Renal cortex interstitium (tissue), 11 donors: Measurements from ENCODE around the gene SLC29A1. TPM values are rescaled to one million over a fixed set of nuclear protein-coding genes. Genes with fewer than 3 reads are reported as not detected.

ENCODE experiments used
- DNase-seq, 11 donors: peaks; one replicate each; pipeline ENCODE4 v3.0.0-alpha.2; 2013; ENCODE audit warnings: low read depth in 9 of 11, low spot score in 4 of 11; ENCODE audit errors: extremely low read depth in 1 of 11
- polyA plus RNA-seq, 3 donors: library from polyadenylated mRNA; unstranded; fragments of 120-200 nt; gene quantifications; one replicate each; pipeline ENCODE4 v1.2.1, GENCODE V29; 2013; ENCODE audit not compliant: insufficient read length in 3 of 3

Gene SLC29A1
- polyA plus RNA-seq, 3 donors: 29.5 to 36.6 (median 34.3) TPM

DNA sequence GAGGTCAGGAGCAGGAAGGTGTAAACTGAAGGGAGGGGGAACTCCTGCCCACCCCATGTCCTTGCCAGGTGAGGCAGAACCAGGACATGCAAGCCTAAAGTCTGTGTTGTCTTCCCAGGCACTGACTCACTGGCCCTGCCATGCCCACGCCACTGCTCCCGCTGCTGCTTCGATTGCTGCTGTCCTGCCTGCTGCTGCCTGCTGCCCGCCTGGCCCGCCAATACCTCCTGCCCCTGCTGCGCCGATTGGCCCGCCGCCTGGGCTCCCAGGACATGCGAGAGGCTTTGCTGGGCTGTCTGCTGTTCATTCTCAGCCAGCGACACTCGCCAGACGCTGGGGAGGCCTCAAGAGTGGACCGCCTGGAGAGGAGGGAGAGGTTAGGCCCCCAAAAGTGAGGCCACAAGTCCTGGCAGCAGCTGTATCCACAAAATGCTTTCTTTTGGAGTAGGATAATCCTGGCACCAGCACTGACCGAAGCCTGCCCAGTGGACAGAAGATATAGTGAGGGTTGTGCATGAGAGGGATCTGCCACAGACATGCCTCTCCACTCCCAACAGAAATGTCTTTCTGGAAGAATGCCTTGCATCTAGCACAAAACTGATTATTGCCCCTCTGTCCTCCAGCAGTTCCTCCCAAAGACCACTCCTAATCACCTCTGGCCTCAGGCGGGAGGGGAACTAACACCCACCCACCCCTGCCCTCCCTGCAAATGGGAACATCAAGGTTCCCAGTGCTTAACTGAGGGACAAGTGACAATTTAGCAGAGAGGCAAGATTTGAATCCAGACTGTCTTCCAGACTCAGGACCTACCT lies 5.9 kb upstream of the SLC29A1 start:
- DNase-seq: no peak

DNA sequence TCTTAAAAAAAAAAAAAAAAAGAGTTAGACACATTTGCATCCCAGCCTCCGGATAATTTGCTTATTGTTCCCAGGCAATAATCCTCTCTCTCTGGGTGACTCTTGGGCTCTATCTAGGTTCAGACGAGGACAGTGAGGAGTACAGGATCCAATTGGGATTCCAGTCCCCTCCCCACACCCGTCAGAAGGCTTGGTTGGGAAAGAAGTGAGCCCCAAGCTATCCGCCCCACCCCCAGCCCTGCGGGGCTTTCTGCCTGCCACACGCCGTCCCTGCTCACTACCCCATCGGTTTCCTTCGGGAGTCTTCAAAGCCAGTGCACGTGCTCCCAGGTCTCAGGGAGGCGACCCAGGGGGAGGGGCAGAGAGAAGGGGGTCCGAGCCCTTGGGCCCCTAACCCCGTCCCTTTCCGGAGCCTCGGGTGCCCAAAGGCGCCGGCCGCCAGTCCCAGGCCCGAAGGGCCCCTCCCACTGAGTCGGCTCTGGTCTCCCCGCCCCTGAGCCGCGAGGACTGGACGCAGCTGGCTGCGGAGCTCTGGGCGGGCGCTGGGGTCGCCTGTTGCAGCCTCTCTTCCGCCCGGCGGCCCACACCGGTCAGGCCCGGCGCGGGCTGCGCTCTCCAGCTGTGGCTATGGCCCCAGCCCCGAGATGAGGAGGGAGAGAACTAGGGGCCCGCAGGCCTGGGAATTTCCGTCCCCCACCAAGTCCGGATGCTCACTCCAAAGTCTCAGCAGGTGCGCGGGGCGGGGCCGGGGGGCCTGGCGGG lies 4.2 kb upstream of the SLC29A1 start:
- peak in 9 of 11 donors; percentile 71 to 91 (median 86) for DNase-seq

DNA sequence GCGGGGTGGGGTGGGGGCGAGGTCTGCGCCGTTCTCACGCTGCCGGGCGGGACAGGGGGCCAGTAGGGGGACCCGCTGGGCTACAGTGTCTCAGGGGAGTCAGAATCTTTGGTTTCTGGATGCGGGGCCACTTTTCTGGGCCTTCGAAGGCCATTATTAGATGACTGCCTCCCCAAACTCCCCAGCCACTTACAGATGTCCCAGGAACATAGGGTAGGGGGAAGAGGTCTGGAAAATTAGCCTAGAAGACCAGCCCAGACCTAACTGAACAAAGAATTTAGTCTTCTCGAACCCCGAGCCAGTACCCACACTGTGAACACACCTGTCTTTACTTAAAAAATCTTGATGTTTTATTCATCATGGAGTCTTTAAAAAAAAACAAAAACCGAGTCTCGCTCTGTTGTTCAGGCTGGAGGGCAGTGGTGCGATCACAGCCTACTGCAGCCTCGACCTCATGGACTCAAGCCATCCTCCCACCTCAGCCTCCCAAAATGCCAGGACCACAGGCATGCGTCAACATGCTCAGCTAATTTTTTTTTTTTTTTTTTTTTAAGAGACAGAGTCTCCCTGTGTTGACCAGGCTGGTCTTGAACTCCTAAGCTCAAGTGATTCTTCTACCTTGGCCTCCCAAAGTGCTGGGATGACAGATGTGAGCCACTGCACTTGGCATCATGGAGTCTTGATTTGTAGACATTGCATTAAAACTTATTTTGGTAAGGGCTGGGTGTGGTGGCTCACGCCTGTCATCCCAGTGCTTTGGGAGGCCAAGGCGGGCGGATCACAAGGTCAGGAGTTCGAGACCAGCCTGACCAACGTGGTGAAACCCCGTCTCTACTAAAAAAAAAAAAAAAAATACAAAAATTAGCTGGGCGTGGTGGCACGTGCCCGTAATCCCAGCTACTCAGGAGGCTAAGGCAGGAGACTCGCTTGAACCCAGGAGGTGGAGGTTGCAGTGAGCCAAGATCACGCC lies 3.3 kb upstream of the SLC29A1 start:
- DNase-seq: no peak

DNA sequence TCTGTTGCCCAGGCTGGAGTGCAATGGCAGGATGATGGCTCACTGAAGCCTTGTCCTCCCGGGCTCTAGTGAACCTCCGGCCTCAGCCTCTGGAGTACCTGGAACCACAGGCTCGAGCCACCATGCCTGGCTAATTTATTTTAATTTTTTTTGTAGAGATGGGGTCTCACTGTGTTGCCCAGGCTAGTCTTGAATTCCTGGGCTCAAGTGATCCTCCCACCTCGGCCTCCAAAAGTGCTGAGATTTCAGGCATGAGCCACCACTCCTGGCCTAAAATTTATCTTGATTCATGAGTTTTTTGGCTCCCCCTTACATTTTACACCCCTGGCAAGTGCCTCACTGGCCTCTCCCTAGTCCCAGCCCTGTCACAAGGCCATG lies 2.5 kb upstream of the SLC29A1 start:
- no peak for DNase-seq

DNA sequence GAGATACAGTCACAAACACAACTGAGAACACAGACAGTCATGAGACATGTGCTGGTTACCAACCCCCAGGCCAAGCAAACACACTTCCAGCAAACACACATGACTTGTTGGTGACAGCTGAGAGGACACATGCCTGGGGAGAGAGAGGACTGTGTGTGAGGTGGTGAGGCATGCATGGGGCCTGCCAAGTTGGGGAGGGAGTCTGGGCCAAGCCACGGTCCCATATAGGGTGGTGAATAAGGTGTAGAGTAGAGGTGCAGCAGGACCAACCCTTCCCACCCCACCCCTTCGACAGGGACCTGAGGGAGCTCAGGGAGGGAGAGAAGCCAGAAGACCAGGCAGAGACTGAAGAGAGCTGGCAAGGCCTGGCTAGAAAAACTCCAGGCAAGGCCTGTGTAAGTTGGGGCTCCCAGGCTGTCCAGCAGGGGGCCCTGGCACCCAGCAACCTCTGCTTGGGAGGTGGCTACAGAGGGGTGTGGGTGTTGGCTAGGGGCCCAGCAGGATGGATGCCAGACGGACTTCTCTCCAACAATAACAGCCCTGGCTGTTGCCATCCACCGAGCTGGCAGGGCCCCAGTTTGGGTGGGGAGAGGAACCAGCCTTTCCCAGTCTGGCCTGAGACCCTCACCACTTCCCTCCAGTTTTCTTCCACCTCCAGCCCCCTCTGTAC lies 2.0 kb upstream of the SLC29A1 start:
- DNase-seq: no peak

DNA sequence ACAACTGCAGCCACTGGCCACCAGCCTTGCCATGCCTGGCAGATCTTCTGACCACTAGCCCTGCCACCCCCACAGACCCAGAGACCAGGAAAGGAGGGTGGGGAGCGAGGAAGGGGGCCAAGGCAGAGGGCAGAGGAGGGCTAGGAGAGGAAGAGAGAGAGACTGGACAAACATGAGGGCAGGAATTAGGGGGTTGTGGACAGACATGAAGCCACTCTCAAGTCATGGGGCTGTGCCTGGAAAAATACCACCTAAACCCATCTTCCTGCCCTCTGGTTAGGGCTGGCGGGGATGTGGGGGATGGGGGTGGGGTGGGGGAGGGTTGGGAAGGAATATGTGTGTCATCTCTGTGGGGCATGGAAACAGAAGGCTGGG lies 1.4 kb upstream of the SLC29A1 start:
- DNase-seq: no peak

DNA sequence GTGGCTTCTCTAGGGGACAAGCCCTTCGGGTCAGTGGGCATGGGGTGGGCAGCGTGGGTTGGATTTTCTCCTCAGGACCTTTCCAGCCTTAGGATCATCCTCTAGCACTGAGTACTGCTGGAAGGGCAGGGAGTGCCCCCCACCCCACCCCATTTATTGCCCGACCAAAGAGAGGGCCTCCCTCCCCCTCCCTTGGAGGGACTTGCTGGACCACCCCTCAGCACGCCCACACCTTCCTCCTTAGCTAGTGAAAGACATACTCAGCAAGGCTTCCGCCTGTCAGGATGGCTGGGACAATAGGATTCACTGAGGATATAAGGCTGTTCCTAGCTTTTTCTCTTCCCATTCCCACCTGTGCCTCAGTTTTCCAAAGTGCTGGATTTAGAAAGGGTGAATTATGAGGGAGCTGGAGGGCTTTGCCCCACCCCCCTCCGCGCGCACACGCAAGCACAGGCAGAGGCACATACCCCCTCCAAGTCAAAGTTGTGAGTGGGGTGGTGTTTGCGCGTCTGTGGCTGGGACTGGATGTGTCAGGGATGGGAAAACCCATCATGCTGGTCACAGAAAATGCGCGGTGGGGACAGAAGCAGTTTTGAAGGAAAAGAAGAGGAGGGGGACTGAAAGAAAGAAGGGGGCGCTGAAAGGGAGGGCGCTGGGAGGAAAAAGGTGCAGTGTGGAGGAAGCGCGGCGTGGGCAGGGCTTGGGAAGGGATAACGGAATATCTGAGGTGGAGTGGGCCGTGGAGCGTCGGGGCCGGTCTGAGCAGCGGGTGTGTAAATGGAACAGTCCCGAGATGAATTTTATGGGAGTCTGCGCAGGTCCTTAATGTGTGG lies 693 bp upstream of the SLC29A1 start:
- DNase-seq: no peak

DNA sequence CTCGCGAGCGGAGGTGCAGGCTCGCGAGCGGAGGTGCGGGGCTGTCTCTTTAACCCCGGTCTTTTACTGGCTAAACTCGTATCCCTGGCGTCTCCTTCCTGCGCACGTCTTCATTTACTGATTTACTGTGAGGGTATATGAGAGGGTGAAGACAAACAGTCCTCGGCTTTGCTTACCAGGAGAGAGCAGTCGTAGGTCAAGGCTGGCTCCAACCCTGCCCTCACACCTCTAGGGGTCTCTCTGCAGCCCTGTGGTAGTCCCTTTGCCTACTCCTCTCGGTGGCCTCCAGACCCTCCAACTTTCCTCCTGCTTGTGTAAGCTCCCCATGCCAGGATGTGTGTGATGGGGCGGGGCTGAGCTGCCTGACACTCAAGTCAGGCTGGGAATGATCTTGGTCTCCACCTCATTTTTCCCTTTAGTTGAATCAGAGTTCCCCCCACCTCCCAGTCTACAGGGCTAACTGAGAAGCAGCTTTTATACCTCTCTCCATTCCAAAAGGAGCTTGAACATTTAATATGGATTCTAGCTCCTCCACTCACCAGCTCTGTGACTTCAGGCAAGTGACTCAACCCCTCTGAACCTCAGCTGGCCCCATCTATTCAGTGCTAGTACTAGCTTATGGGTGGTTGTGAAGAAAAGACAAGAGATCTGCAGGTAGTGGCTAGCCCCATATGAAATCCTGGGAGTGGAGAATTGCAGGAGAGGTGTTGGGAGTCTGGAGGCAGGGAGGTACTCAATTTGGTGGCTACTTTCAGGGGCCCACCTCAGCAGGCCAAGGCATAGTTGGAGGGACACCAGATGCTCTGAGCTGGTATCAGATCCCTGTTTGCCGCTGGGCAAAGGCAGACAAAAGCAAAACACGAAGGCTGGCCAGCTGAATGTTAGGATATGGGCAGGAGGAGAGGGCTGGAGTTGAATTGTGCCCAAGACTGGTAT lies 902 bp downstream of the SLC29A1 start:
- DNase-seq: no peak

DNA sequence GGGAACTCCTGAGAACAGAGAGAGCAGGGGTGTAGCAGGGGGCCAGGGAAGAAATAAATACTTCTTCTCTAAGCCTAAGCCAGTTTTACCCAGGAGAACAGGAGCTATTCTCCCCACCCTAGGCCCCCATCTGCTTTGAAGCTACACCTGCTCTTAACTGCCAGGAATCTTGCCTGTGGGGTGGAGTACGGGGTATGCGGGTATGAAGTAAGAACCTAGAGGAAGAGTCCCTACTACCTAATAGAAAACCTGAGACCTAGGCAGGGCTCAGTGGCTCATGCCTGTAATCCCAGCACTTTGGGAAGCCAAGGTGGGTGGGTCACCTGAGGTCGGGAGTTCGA lies 1.5 kb downstream of the SLC29A1 start:
- no peak for DNase-seq

DNA sequence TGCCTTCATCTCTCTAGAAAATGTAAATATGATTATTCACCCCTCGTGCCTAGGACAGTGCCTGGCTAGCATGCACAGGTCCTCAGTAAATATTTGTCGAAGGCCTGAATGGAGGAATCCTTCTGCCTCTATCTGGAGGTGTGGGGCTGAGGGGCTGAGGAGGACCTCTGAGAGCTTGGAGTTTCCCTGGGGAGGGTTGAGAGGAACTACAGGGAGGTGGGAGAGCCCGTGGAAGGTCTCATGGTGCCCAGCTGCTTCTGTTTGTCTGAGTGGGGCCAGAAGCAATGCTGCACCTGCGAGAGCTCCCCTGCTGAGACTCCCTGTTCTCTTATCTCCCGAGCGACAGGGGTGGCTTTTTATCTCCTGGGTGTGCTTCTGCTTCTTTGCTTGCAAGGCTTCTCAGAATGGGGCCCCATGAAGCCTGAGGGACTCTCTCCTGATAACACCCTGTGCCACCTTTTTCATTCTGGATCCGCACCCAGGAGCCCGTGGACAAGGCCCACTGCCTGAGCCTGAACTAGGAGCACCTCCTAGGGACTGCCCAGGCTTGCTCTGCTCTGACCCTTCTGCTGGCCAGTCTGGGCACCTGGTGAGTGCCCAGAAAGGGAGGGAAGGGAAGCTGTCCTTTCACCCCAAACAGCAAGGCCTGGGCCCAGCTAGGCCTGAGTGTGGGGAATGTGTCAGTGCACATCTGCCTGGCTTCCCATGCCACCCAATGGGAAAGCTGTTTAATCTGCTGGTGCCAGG lies 2.4 kb downstream of the SLC29A1 start:
- DNase-seq: no peak

DNA sequence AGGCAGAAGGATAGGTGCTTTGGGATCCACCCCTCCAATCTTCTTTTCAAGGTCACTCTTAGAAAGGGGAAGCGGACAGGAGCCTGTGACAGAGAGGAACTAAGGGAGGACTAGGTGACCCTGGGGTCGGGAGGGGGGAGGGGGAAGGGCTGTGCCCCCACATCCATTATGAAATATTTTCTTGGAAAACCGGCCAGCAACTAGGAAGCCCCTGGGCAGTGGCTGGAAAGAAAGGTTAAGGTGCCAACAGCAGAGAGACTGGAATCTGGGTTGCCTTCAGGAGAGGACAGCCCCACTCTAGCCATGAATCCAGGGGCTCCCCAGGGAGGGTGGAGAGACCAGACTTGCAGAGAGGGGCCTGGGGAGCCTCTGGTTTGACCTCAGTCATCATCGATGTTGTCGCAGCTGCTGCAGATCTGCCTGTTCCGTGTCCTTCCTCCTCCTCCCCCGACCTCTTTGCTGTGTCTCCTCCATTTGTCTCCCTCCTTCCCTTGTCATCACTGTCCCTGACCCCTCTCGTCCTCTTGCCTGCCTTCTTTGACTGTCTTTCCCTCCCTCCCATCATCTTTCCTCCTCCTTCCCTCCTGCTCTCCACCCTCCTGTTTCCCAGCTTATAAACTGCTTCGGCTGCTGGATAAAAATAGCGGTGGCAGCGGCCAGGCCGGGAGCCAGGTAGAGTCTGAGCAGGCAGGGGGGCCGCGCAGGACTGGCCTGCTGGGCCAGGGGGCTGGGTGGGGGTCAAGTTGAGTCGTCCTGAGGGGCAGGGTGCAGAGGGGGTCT lies 3.2 kb downstream of the SLC29A1 start:
- DNase-seq: no peak

DNA sequence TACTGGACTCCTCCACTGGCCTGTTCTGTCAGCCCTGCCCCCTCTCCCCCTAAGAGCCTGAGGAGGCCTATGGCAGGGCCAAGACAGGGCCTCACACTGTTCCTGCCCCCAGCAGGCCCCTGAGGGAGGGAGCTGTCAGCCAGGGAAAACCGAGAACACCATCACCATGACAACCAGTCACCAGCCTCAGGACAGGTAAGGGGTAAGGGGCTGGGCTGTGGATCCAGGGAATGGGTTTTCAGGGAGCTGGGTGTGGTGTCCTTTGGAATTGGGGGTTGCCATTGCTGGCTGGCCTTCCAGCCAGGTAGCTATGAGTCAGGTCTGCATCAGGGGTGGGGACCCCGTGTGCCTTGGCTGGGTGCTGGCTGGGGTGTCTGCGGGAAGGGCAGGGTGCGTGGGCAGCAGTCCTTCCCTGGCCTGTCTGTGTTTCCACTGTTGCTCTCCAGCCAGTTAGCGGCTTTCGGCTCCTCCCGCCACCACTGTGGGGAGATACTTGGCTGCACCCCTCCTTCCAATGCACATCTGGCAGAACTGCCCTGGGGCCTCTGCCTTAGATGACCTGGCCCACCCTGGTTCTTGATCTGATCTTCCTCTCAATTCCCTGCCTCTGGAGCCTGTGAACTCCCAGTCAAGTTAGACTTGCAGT lies 3.9 kb downstream of the SLC29A1 start:
- DNase-seq: no peak

DNA sequence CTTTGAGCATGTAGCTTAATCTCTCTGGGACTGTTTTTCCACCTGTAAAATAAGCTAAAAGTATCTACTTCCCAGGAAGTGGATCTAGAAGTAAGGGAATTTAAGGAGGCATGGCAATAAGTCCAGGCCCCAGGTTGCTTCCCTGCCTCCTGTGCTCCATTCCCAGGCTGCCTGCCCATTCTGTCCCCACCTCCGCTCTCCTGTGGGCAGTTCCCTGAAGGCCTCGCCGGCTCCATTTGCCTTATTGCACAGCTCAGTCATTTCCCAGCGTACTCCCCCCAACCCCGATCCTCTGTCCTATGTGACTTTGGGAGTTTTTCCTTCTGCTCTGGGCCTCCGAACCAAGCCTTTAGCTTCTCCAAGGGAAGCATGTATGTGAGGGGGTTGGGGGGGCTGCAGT lies 4.6 kb downstream of the SLC29A1 start:
- no peak for DNase-seq

DNA sequence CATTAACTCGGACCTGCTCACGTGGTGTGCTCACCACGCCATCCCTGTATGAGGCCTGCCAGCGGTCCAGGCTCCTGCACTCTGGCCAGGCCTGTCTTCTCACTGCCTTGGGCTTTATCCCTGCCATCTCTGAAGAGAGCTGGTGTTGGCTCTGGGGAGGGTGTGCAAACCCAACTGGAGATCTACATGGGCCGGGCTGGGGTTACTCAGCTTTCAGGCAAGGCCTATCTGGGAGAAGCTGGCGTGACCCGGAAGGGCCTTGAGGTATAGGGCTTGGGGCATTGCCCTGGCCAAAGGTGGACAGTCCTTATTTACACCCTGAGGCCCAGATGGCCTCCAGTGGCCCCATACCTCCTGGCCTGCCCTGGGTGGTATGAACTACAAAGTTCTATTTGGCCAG lies 5.0 kb downstream of the SLC29A1 start:
- no peak for DNase-seq

DNA sequence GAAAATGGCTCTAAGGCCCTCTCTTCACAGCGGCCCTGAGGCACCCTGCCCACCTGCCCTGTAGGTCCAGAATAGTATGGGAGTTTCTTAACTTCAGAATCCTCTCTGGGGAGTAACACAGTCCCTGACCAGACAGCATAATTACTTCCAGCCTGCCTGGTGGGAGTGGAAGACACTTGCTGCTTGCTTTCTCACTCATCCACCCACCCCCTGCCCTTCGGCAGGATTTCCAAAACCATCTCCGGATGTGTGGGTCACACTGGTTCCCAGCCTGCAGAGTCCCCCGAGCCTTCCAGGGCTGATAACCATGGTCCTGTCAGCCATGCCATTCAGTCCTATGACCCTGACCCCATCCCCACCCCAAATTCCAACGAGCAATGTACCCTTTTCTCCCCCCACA lies 5.4 kb downstream of the SLC29A1 start:
- no peak for DNase-seq
